Stomach smooth muscle (tissue), 2 donors: ENCODE measurements around the gene NAA80.

Source experiments
- H3K27ac ChIP-seq: one replicate; pipeline ENCODE4 v1.7.0; 2013; ENCODE audit warnings: mild to moderate bottlenecking, low read length, inconsistent platforms
- H3K27me3 ChIP-seq, 2 donors: one replicate each; pipeline ENCODE4 v1.7.0; 2013; ENCODE audit warnings: low read length in 2 of 2; ENCODE audit not compliant: insufficient read depth in 2 of 2, control insufficient read depth in 1 of 2
- H3K36me3 ChIP-seq, 2 donors: one replicate each; pipeline ENCODE4 v1.7.0; 2013; ENCODE audit warnings: low read length in 2 of 2; ENCODE audit not compliant: control insufficient read depth in 2 of 2, insufficient read depth in 2 of 2
- H3K4me1 ChIP-seq: one replicate; pipeline ENCODE4 v1.7.0; 2013; ENCODE audit warnings: low read length; ENCODE audit not compliant: control insufficient read depth, insufficient read depth
- H3K4me3 ChIP-seq, 2 donors: one replicate each; pipeline ENCODE4 v1.7.0; 2013; ENCODE audit warnings: low read length in 2 of 2
- H3K9ac ChIP-seq, 2 donors: one replicate each; pipeline ENCODE4 v1.7.0; 2013; ENCODE audit warnings: low read length in 2 of 2, mild to moderate bottlenecking in 1 of 2
- H3K9me3 ChIP-seq, 2 donors: one replicate each; pipeline ENCODE4 v1.7.0; 2013; ENCODE audit warnings: low read length in 2 of 2; ENCODE audit not compliant: control insufficient read depth in 2 of 2
- donor health status: healthy.
- donor health status: Pancreatic carcinoma.

The NAA80 gene

DNA sequence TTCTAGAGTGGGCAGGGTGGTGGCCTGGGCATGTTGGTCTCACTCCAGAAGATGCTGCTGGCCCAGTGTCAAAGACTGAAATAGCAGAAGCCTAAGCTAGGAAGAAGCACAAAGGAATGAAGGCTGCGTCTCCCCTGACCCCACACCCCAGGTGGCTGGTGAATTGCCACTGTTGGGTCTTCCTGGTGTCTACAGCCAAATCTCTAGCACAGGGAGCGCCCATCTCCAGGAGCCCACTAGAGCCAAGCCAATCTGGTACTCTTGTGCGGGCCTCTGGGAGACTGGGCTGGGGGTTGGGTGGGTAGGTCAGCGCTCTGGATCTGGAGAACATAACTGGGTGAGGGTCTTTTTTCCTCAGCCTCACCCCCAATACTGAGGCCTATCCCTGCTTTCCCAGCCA lies 27.9 kb upstream of the NAA80 start:
- Histone ChIP-seq H3K27me3 (no peaks in the 10 kb centered on the region), H3K4me3 (peak overlapping the region; percentile 90 to 92), H3K36me3 (peaks cover 34 to 36% of the 10 kb centered on the region in 2 donors), H3K27ac (peak overlapping the region; percentile 81), H3K4me1 (peaks cover 36% of the 10 kb centered on the region), H3K9me3 (no peaks in the 10 kb centered on the region), H3K9ac (peak overlapping the region; percentile 90 to 93)

DNA sequence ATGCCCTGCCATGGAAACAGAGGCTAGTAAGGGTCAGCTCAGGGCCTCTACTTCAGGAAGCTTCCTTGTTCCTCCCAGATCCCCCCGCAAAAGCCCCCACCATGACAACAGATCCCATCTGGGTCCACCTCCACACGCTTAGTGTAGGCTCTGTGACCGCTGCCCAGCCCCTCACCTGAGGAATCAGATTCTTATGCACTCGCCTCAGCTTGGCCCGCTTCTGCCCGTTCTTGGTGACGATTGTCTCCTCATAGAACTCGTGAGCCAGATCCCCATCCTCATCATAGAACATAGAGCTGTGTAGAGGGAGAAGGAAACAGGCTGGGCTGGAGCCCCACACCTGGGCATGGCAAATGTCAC lies 27.0 kb upstream of the NAA80 start:
- Histone ChIP-seq H3K27me3 (no peaks in the 10 kb centered on the region), H3K4me3 (no peak overlapping the region), H3K9ac (no peak overlapping the region), H3K27ac (no peak overlapping the region), H3K36me3 (peaks cover 25 to 28% of the 10 kb centered on the region in 2 donors), H3K4me1 (peaks cover 38% of the 10 kb centered on the region), H3K9me3 (no peaks in the 10 kb centered on the region)

GRCh38 chr3:50325497-50326181 lies 26.4 kb upstream of the NAA80 start:
- H3K36me3 ChIP-seq: peaks cover 20 to 23% of the 10 kb centered on the region in 2 donors
- no peak overlapping the region for H3K9ac ChIP-seq
- H3K4me3 ChIP-seq: no peak overlapping the region
- no peaks in the 10 kb centered on the region for H3K27me3 ChIP-seq
- H3K9me3 ChIP-seq: no peaks in the 10 kb centered on the region
- H3K4me1 ChIP-seq: peaks cover 39% of the 10 kb centered on the region
- H3K27ac ChIP-seq: no peak overlapping the region

DNA sequence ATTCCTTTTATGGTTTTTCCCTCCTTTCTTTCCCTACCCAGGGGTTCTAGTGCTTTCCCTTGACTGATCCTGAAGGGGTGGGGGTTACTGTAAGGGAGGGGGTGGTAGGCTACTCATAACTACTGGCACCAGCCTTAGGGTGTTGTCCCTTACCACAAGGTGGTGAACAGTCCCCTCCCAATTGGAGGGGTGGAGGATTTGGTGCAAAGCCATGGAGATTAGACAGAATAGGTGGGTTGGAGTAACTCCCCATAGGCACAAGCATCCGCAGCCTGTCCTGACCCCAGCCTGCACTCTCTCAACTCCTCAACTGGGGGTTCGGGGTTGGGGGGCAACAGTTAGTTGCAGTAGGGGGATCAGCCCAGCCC lies 25.9 kb upstream of the NAA80 start:
- H3K27ac ChIP-seq: no peak overlapping the region
- H3K9ac ChIP-seq: no peak overlapping the region
- H3K36me3 ChIP-seq: peaks cover 14 to 18% of the 10 kb centered on the region in 2 donors

DNA sequence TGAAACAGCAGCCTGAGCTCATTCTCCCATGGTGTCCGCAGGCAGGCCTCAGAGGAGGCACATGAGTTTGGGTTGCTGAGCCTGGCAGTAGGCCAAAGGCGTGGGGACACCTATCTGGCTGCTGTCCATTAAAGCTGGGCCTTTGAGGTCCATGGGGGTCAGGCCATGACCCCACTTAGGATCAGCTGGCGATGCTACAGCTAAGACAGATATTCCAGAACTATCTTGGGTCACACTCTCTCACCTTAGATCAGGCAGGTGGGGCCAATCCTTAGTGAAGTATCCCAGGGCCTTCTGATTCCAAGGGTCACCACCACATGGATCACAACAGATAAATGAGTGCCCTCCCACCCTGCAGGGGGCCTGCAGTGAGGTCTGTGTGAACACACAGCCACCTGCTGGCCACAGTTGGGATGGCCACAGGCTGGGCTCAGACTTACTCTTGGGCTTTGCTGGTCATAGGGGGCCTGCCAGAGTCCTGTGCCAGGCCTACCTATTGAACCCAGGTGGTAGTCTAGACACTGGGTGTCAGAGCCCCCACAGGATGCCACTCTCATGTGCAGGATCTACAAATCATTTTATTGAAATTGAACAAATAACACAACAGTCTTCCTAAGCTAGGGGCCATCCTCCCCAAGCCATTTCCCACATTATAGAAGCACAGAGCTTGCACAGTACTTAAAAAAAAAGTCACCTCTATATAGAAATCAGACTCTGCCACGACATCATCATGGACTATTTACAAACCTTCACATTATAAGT lies 25.3 kb upstream of the NAA80 start:
- H3K27ac ChIP-seq: peak overlapping the region; percentile 94
- no peaks in the 10 kb centered on the region for H3K9me3 ChIP-seq
- peaks cover 50% of the 10 kb centered on the region for H3K4me1 ChIP-seq
- no peak overlapping the region for H3K4me3 ChIP-seq
- H3K27me3 ChIP-seq: no peaks in the 10 kb centered on the region
- peaks cover 12% of the 10 kb centered on the region in 2 donors for H3K36me3 ChIP-seq
- H3K9ac ChIP-seq: peak overlapping the region in 1 of 2 donors; percentile 29

More for the DNA sequence above, 25.9 kb upstream of the NAA80 start:
- Histone ChIP-seq H3K9me3 (no peaks in the 10 kb centered on the region), H3K27me3 (no peaks in the 10 kb centered on the region), H3K4me1 (peaks cover 44% of the 10 kb centered on the region), H3K4me3 (no peak overlapping the region)

GRCh38 chr3:50323614-50324199 lies 24.5 kb upstream of the NAA80 start:
- no peaks in the 10 kb centered on the region for H3K27me3 ChIP-seq
- H3K27ac ChIP-seq: peak overlapping the region; percentile 94
- peaks cover 10 to 15% of the 10 kb centered on the region in 2 donors for H3K36me3 ChIP-seq
- peaks cover 56% of the 10 kb centered on the region for H3K4me1 ChIP-seq
- no peaks in the 10 kb centered on the region for H3K9me3 ChIP-seq
- no peak overlapping the region for H3K9ac ChIP-seq
- H3K4me3 ChIP-seq: peak overlapping the region in 1 of 2 donors; percentile 8

DNA sequence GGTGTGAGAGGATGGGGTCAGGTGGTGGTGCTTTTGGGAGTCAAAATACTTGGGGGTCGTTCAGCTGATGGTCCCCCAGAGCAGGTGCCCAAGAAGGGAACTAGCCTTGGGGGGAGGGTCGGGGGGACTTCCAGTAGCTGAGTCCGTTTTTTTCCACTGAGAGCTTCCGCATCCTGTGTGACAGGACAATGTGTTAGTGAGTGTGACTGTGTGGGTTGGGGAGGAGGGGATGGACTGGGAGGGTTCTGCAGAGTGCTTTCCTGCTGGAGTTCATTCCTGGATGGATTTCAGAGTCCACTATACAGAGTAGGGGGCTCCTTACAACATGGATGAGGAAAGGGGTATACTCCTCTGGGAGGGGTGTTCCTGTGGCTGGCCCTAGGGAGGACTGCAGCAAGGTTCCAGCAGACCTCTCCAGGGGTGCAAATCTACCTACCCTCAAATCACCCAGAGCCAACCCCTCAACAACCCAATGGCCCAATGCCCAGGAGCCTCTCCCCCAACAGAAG lies 23.9 kb upstream of the NAA80 start:
- peak overlapping the region; percentile 13 to 45 for H3K9ac ChIP-seq

GRCh38 chr3:50322386-50323091 lies 23.3 kb upstream of the NAA80 start, which contains the start of gene HYAL2:
TSS of gene HYAL2 (minus strand) at chr3:50322745. CDS start at chr3:50320489, 2,256 bp downstream.
- Histone ChIP-seq H3K4me3 (peak within 1 kb of the TSS; percentile 90 to 92), H3K9me3 (no peaks in the 10 kb centered on the region), H3K4me1 (peaks cover 58% of the 10 kb centered on the region), H3K27ac (peak within 1 kb of the TSS; percentile 94), H3K27me3 (no peaks in the 10 kb centered on the region), H3K9ac (peak within 1 kb of the TSS; percentile 90 to 98), H3K36me3 (peaks cover 16 to 24% of the 10 kb centered on the region in 2 donors)

More for the DNA sequence above, 23.9 kb upstream of the NAA80 start:
- H3K4me1 ChIP-seq: peaks cover 56% of the 10 kb centered on the region
- H3K4me3 ChIP-seq: peak overlapping the region in 1 of 2 donors; percentile 8
- H3K27me3 ChIP-seq: no peaks in the 10 kb centered on the region
- H3K36me3 ChIP-seq: peaks cover 16 to 21% of the 10 kb centered on the region in 2 donors
- no peaks in the 10 kb centered on the region for H3K9me3 ChIP-seq
- H3K27ac ChIP-seq: peak overlapping the region; percentile 94

DNA sequence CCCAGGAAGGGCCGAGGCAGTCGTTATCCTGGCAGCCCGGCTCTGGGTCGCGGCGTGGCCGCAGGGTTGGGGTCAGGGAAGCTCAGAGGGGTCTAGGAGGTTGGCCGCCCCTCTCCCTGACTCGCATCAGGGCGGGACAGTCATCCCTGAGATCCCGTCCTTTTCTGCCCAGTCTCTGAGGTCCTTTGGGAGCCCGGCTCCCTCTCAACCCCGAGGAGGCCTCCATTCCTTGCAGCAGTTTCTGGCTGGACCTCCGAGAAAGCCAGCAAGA lies 22.8 kb upstream of the NAA80 start:
- peaks cover 56% of the 10 kb centered on the region for H3K4me1 ChIP-seq
- H3K9ac ChIP-seq: peak overlapping the region; percentile 45 to 71
- H3K9me3 ChIP-seq: no peaks in the 10 kb centered on the region
- H3K27me3 ChIP-seq: no peaks in the 10 kb centered on the region
- peak overlapping the region; percentile 90 to 92 for H3K4me3 ChIP-seq
- H3K27ac ChIP-seq: peak overlapping the region; percentile 94
- peaks cover 16 to 28% of the 10 kb centered on the region in 2 donors for H3K36me3 ChIP-seq

DNA sequence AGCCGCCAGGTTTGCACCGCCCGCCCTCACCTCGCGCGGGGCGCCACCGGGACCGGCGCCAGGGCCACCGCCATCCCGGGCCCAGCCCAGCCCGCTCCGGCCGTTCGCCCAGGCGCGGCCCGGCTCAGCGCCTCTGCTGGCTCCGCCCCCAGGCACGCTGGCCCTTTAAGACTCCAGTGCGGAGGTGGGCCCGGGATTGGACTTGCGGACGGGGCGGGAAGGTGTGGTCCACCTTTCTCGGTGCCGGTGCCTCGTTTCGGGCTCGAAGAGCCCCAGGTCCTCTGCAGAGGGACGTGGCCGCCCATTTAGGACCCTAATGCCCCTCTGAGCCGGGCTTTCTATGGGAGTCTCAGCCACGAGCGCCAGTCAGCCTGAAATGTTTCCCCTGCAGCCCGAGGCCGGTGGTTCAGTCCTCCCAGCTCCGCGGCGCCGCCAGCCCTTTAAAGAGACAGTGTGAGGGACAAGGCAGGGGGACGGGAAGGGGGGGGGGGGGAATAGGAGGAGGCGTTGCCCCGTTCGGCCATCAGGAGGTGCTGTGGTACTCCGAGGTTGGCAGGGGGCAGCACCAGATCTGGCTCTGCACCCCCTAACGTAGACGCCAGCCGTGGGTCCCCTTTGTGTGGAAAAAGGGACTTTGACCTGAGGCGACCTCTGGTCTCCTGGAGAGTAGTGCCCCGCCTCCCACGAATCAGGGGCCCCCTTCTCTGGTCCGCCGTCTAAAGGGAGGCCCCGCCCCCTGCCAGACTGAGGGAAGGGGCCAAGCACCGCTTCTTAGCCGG lies 22.3 kb upstream of the NAA80 start:
- peak overlapping the region; percentile 90 to 98 for H3K9ac ChIP-seq

More for the DNA sequence above, 22.3 kb upstream of the NAA80 start:
- Histone ChIP-seq H3K27ac (peak overlapping the region; percentile 94), H3K36me3 (peaks cover 16 to 33% of the 10 kb centered on the region in 2 donors), H3K9me3 (no peaks in the 10 kb centered on the region), H3K27me3 (no peaks in the 10 kb centered on the region), H3K4me3 (peak overlapping the region; percentile 90 to 92), H3K4me1 (peaks cover 55% of the 10 kb centered on the region)
